Ovary (tissue), 9 donors: Measurements from ENCODE around the gene NKAIN2. TPM values are rescaled to one million over a fixed set of nuclear protein-coding genes. Genes with fewer than 3 reads are reported as not detected.

ENCODE experiments used
- DNase-seq, 5 donors: peaks; one replicate each; pipeline ENCODE4 v3.0.0-alpha.2; 2019 to 2020
- H3K27ac ChIP-seq, 2 donors: fragments of 200-600 bp; one replicate each; pipeline versions ENCODE4 v1.5.1 to v1.8.0; 2019 to 2022
- H3K27me3 ChIP-seq: fragments of 200-600 bp; one replicate; pipeline ENCODE4 v1.8.0; 2022
- H3K36me3 ChIP-seq: fragments of 200-600 bp; sonication (generic); one replicate; pipeline ENCODE4 v1.5.1; 2019
- H3K4me1 ChIP-seq: one replicate; pipeline ENCODE4 v1.8.1; 2013; ENCODE audit warnings: mild to moderate bottlenecking, moderate library complexity; ENCODE audit not compliant: insufficient read depth
- H3K4me3 ChIP-seq: fragments of 200-600 bp; sonication (generic); one replicate; pipeline ENCODE4 v1.5.1; 2017
- H3K9me3 ChIP-seq, 2 donors: fragments of 200-600 bp in 1 of 2; sonication (generic) in 1 of 2; one replicate each; pipeline versions ENCODE4 v1.5.1 to v1.8.1; 2013 to 2019; ENCODE audit warnings: mild to moderate bottlenecking in 1 of 2, moderate library complexity in 1 of 2
- EP300 ChIP-seq: sonication (generic); formaldehyde crosslinking; IDR thresholded peaks from one replicate; pipeline ENCODE4 v1.6.1; 2017; ENCODE audit warnings: antibody characterized with exemption
- POLR2A ChIP-seq: fragments of 450-650 bp; IDR thresholded peaks from one replicate; pipeline ENCODE4 v1.6.1; 2017; ENCODE audit warnings: antibody characterized with exemption, mild to moderate bottlenecking, moderate library complexity
- WGBS, 3 donors: extraction: QIAGEN DNeasy Blood & Tissue Kit in 1 of 3; methylation state at CpG; one replicate each; pipeline versions ENCODE4 v1.1.5 to v1.1.7; 2013 to 2017; 5-methylcytosine and 5-hydroxymethylcytosine counted together
- intact Hi-C, 4 donors: fragments of 100-400 bp; cut with DNase I; formaldehyde crosslinking; loops; one replicate each; pipeline versions ENCODE4 v1.11.0 to v1.15.1; 2022 to 2023
- polyA plus RNA-seq, 2 donors: library from polyadenylated mRNA; stranded (reverse); fragments of 200-250 nt in 1 of 2; fragments of 350-450 nt in 1 of 2; fragmentation: Illumina TruSeq in 1 of 2; extraction: RNeasy Lipid Tissue Mini Kit (QIAGEN cat#74804) in 1 of 2; gene quantifications; one replicate each; pipeline ENCODE4 v1.2.3, GENCODE V29; 2013 to 2014
- total RNA-seq, 7 donors: library from RNA; depleted of rRNA in 2 of 7; stranded (reverse); fragments of >200 nt in 2 of 7; fragmentation: NEBNext Ultra II Directional in 3 of 7; extraction: Animal tissue kit (Norgen Biotek cat#: 25700) in 3 of 7; gene quantifications; one replicate each; pipeline versions ENCODE4 v1.1.0 to v1.2.4, GENCODE V29; 2016 to 2023
- TF ChIP-seq, protein P1 (sequence below), 3 donors: fragments of 450-650 bp in 2 of 3; fragments of 200-600 bp in 1 of 3; IDR thresholded peaks; one replicate each; pipeline versions ENCODE4 v1.5.1 to v1.8.0; 2016 to 2022; ENCODE audit warnings: antibody characterized with exemption in 3 of 3, mild to moderate bottlenecking in 1 of 3
- donor health status: DM: no; HTN: no; CAD: no; lungs with moderate emphysema.
- donor health status: DM: no; HTN: no; CAD: no.
- donor health status: Bipolar disorder and iron deficiency.
- donor health status: DM: yes; HTN: yes; CAD: no.
- donor health status: DM: no; HTN: no; CAD: no.
- donor health status: DM: yes; HTN: yes; CAD: no.

Gene NKAIN2
- total and polyA plus RNA-seq, 9 donors: 0.13 to 1.0 (median 0.40) TPM; not detected in 4

DNA sequence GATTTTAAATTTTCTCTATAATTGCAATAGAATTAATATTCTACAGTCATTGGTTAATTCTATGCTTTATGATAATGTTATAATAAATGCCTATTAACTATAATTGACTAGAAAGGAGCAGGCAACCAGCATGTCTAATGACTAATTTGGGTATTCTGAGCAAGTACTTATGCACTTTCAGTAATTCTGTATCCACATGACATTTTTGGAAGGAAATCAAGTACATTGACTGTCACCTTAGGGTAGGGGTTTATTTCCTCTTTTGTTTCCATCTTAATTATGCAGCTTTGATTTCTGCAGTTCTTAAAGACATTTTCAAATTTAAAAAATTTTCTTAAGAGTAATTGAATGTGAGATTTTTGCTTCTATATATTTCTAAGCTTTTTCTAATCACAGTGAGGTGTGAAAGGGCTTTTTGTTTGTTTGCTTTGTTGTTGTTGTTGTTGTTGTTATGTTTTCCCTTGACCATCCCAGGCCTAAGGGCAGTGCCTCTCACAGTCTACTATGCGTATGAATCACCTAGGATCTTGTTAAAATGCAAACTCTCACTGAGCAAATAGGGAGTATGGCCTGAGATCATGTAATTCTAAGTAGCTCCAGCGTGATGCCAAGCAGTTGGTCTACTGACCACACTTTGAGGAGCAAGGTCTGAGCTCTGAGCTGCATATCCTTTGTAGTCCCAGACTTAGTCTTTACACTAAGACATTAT, 691.4 kb downstream of the NKAIN2 start:
- no peak for TF ChIP-seq EP300
- no peak for TF ChIP-seq POLR2A
- TF ChIP-seq, protein P1, sequence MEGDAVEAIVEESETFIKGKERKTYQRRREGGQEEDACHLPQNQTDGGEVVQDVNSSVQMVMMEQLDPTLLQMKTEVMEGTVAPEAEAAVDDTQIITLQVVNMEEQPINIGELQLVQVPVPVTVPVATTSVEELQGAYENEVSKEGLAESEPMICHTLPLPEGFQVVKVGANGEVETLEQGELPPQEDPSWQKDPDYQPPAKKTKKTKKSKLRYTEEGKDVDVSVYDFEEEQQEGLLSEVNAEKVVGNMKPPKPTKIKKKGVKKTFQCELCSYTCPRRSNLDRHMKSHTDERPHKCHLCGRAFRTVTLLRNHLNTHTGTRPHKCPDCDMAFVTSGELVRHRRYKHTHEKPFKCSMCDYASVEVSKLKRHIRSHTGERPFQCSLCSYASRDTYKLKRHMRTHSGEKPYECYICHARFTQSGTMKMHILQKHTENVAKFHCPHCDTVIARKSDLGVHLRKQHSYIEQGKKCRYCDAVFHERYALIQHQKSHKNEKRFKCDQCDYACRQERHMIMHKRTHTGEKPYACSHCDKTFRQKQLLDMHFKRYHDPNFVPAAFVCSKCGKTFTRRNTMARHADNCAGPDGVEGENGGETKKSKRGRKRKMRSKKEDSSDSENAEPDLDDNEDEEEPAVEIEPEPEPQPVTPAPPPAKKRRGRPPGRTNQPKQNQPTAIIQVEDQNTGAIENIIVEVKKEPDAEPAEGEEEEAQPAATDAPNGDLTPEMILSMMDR (IDR thresholded peaks at IDR 0.05): no peak
- no peak for DNase-seq
- no peak overlapping the region for H3K27ac ChIP-seq
- H3K4me1 ChIP-seq: no peaks in the 10 kb centered on the region
- intact Hi-C loops: no loop called here
- peaks cover 2% of the 10 kb centered on the region for H3K27me3 ChIP-seq
- no peaks in the 10 kb centered on the region for H3K36me3 ChIP-seq
- 75 to 81% (median 79%) methylated on average over 2 of the region's 2 CpGs for WGBS, 3 donors
- H3K9me3 ChIP-seq: no peaks in the 10 kb centered on the region
- no peak overlapping the region for H3K4me3 ChIP-seq

DNA sequence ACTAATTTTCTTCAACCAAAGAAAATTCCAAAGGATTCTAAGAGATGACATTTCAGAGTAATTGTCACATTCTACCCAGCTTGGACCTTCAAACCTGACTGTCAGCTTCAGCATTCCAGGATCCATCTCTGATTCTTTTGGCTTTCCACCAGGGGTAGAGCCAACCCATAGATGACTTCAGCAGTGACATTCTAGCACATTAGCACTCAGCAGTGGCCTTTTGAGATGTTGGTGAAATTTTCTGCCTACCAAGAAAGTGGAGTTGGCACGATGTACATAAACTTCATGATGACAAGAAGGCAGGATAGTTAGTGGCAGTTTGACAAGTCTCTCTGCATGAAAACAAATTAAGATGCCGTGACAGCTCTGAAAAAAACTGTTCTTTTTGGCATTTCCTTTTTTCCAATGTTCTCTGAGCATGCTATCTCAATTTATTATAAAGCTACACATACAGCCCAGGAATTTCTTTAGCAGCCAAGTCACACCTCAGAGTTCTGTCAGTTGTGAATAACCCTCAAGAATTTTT, 692.1 kb downstream of the NKAIN2 start:
- H3K9me3 ChIP-seq: no peaks in the 10 kb centered on the region
- H3K4me3 ChIP-seq: no peak overlapping the region
- no peaks in the 10 kb centered on the region for H3K36me3 ChIP-seq
- H3K27ac ChIP-seq: no peak overlapping the region
- TF ChIP-seq, protein P1 (IDR thresholded peaks at IDR 0.05): no peak
- no peak for TF ChIP-seq EP300
- peaks cover 2% of the 10 kb centered on the region for H3K27me3 ChIP-seq
- DNase-seq: no peak
- intact Hi-C loops: no loop called here
- no peaks in the 10 kb centered on the region for H3K4me1 ChIP-seq
- 78 to 87% (median 85%) methylated on average over 2 of the region's 2 CpGs for WGBS, 3 donors

DNA sequence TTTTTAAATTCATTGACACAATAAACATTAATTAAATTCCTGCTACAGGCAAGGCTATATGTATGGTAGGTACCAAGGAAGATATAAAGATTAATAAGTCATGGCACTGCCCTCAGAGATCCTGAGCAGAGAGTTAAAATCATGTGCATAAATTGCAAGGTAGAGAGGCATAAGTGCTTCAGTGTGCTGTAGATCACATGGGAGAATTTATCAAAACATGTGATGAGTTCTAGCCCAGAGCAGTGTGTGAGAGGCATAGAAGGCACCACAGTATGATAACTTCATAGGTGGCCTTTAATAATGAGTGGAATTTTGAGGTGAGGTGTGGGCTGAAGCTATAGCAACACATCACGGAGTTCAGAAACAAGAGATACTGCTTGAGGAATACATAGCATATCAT, 692.7 kb downstream of the NKAIN2 start:
- intact Hi-C loops: no loop called here
- 80 to 83% (median 83%) methylated on average over 1 of the region's 1 CpG for WGBS, 3 donors
- TF ChIP-seq POLR2A (no peak), EP300 (no peak)
- TF ChIP-seq, protein P1 (IDR thresholded peaks at IDR 0.05): no peak
- no peak overlapping the region for H3K27ac ChIP-seq
- DNase-seq: no peak
- H3K9me3 ChIP-seq: no peaks in the 10 kb centered on the region
- H3K27me3 ChIP-seq: peaks cover 2% of the 10 kb centered on the region
- no peaks in the 10 kb centered on the region for H3K4me1 ChIP-seq
- H3K36me3 ChIP-seq: no peaks in the 10 kb centered on the region
- no peak overlapping the region for H3K4me3 ChIP-seq

DNA sequence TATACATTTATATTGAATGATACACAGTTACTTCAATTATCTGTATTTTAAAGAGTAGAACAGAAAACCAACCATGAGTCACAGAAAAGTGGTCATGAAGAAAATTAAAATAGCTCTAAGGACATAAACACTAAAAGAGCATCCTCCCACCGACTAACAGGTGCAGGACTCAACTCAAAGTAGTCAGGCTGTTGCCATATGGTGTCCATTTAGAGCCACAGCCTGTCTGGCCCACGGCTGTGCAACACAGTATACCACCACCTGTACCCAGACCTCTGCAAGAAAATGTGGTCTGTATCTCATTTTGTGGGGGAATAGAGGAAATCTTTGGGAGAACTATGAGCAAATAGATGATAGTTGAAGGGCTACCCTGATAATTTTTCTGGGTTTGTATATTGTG, 708.8 kb downstream of the NKAIN2 start:
- H3K4me3 ChIP-seq: no peak overlapping the region
- WGBS, 3 donors: 78 to 83% (median 81%) methylated on average over 2 of the region's 2 CpGs
- H3K36me3 ChIP-seq: no peaks in the 10 kb centered on the region
- no peak for DNase-seq
- intact Hi-C loops: no loop called here
- H3K27me3 ChIP-seq: no peaks in the 10 kb centered on the region
- H3K4me1 ChIP-seq: no peaks in the 10 kb centered on the region
- TF ChIP-seq, protein P1 (IDR thresholded peaks at IDR 0.05): no peak
- no peak for TF ChIP-seq EP300
- no peak for TF ChIP-seq POLR2A
- H3K9me3 ChIP-seq: no peaks in the 10 kb centered on the region
- no peak overlapping the region for H3K27ac ChIP-seq
